ENCODE data around the gene NFIX. TPM values are rescaled to one million over a fixed set of nuclear protein-coding genes. Genes with fewer than 3 reads are reported as not detected.

The NFIX gene
- total RNA-seq, 4 donors from 2014 or later: 39.8 to 55.8 (median 48.2) TPM

GRCh38 chr19:13073263-13073662 lies 78.0 kb downstream of the NFIX start:
- DNase-seq (ENCODE audit: low spot score in 2 of 2): no peak
- peak overlapping the region in 2 of 4 donors; percentile 80 to 83 for H3K27ac ChIP-seq
- 66 to 73% methylated on average over 5 of the region's 5 CpGs for WGBS, 2 donors
- H3K27me3 ChIP-seq: no peaks in the 10 kb centered on the region
- H3K4me3 ChIP-seq: no peak overlapping the region
- H3K9me3 ChIP-seq: no peaks in the 10 kb centered on the region
- peaks cover 0 to 94% (median 55%) of the 10 kb centered on the region in 4 donors for H3K4me1 ChIP-seq
- TF ChIP-seq CTCF (IDR thresholded peaks at IDR 0.05): no peak
- TF ChIP-seq POLR2A (IDR thresholded peaks at IDR 0.05): no peak
- no peak for TF ChIP-seq EP300 (IDR thresholded peaks at IDR 0.05)
- peaks cover 0 to 42% (median 0%) of the 10 kb centered on the region in 3 donors for H3K36me3 ChIP-seq

GRCh38 chr19:13074378-13074777 lies 79.1 kb downstream of the NFIX start:
- no peaks in the 10 kb centered on the region for H3K27me3 ChIP-seq
- peak overlapping the region in 2 of 4 donors; percentile 55 to 80 for H3K27ac ChIP-seq
- 57 to 60% methylated on average over 4 of the region's 4 CpGs for WGBS, 2 donors
- peaks cover 0 to 94% (median 54%) of the 10 kb centered on the region in 4 donors for H3K4me1 ChIP-seq
- DNase-seq (ENCODE audit: low spot score in 2 of 2): no peak
- no peak for TF ChIP-seq POLR2A (IDR thresholded peaks at IDR 0.05)
- TF ChIP-seq EP300 (IDR thresholded peaks at IDR 0.05): no peak
- TF ChIP-seq CTCF (IDR thresholded peaks at IDR 0.05): no peak
- no peak overlapping the region for H3K4me3 ChIP-seq
- peaks cover 0 to 50% (median 0%) of the 10 kb centered on the region in 3 donors for H3K36me3 ChIP-seq
- no peaks in the 10 kb centered on the region for H3K9me3 ChIP-seq

- H3K36me3 ChIP-seq: peaks cover 0 to 62% (median 0%) of the 10 kb centered on the region in 3 donors
- WGBS, 2 donors: 53 to 70% methylated on average over 8 of the region's 8 CpGs
- no peaks in the 10 kb centered on the region for H3K9me3 ChIP-seq
- no peaks in the 10 kb centered on the region for H3K27me3 ChIP-seq
- H3K4me1 ChIP-seq: peaks cover 0 to 84% (median 43%) of the 10 kb centered on the region in 4 donors
- no peak for DNase-seq (ENCODE audit: low spot score in 2 of 2)
- peak overlapping the region in 2 of 4 donors; percentile 67 to 84 for H3K27ac ChIP-seq
- TF ChIP-seq EP300 (IDR thresholded peaks at IDR 0.05) (no peak), POLR2A (IDR thresholded peaks at IDR 0.05) (no peak), CTCF (IDR thresholded peaks at IDR 0.05) (no peak)
- no peak overlapping the region for H3K4me3 ChIP-seq
Observed at GRCh38 chr19:13076320-13076719, 81.0 kb downstream of the NFIX start.

- Histone ChIP-seq H3K9me3 (no peaks in the 10 kb centered on the region), H3K4me1 (peaks cover 0 to 84% (median 44%) of the 10 kb centered on the region in 4 donors), H3K27me3 (no peaks in the 10 kb centered on the region), H3K4me3 (no peak overlapping the region), H3K27ac (peak overlapping the region in 2 of 4 donors; percentile 67 to 84), H3K36me3 (peaks cover 0 to 66% (median 0%) of the 10 kb centered on the region in 3 donors)
- TF ChIP-seq POLR2A (IDR thresholded peaks at IDR 0.05) (no peak), CTCF (IDR thresholded peaks at IDR 0.05) (no peak), EP300 (IDR thresholded peaks at IDR 0.05) (no peak)
- DNase-seq (ENCODE audit: low spot score in 2 of 2): no peak
- WGBS, 2 donors: 37 to 41% methylated on average over 3 to 4 of the region's 6 CpGs
Observed at GRCh38 chr19:13076787-13077186, 81.5 kb downstream of the NFIX start.

- TF ChIP-seq CTCF (IDR thresholded peaks at IDR 0.05) (no peak), EP300 (IDR thresholded peaks at IDR 0.05) (no peak), POLR2A (IDR thresholded peaks at IDR 0.05) (no peak)
- Histone ChIP-seq H3K4me1 (peaks cover 0 to 84% (median 46%) of the 10 kb centered on the region in 4 donors), H3K27me3 (no peaks in the 10 kb centered on the region), H3K27ac (peak overlapping the region in 2 of 4 donors; percentile 67 to 84), H3K9me3 (no peaks in the 10 kb centered on the region), H3K4me3 (no peak overlapping the region), H3K36me3 (peaks cover 0 to 71% (median 0%) of the 10 kb centered on the region in 3 donors)
- 77 to 79% methylated on average over 11 of the region's 11 CpGs for WGBS, 2 donors
- no peak for DNase-seq (ENCODE audit: low spot score in 2 of 2)
Observed at GRCh38 chr19:13077240-13077639, 82.0 kb downstream of the NFIX start.

Measured in tibial nerve (tissue), 4 donors.